K562 (cell line): ENCODE measurements around the gene TTYH2. TPM values are rescaled to one million over a fixed set of nuclear protein-coding genes. Genes with fewer than 3 reads are reported as not detected.
A peak's percentile ranks its signal among the peaks of the same experiment; 100 is the strongest.

ENCODE experiments used
- BHLHE40 ChIP-seq: IDR thresholded peaks from 2 replicates; pipeline ENCODE4 v1.6.1; 2011; ENCODE audit warnings: low read length, improper control_type of control experiment
- E2F4 ChIP-seq: sonication (generic); formaldehyde crosslinking; IDR thresholded peaks from 2 replicates; pipeline ENCODE4 v1.8.0; 2022; ENCODE audit warnings: mild to moderate bottlenecking, low read depth, missing genetic modification reagents
- EWSR1 ChIP-seq: fragments of 450-650 bp; IDR thresholded peaks from 2 replicates; pipeline ENCODE4 v1.6.1; 2018; ENCODE audit warnings: borderline replicate concordance, mild to moderate bottlenecking, low read depth, moderate library complexity; ENCODE audit not compliant: partially characterized antibody
- HDAC1 ChIP-seq, 2 experiments: fragments of 450-650 bp; IDR thresholded peaks; 2 replicates each; pipeline ENCODE4 v1.6.1; 2016 to 2017; ENCODE audit warnings: inconsistent platforms in 1 of 2, mild to moderate bottlenecking in 1 of 2, moderate library complexity in 1 of 2
- KDM1A ChIP-seq, 2 experiments: fragments of 450-650 bp; IDR thresholded peaks; 2 replicates each; pipeline ENCODE4 v1.6.1; 2016; ENCODE audit warnings: mild to moderate bottlenecking in 2 of 2
- MYBL2 ChIP-seq, 2 experiments: fragments of 450-650 bp in 1 of 2; sonication (generic) in 1 of 2; formaldehyde crosslinking in 1 of 2; IDR thresholded peaks; 2 replicates each; pipeline versions ENCODE4 v1.6.1 to v1.8.1; 2017 to 2022; ENCODE audit warnings: borderline replicate concordance in 1 of 2, inconsistent platforms in 1 of 2, low read depth in 1 of 2, mild to moderate bottlenecking in 1 of 2, missing genetic modification reagents in 1 of 2, moderate library complexity in 1 of 2
- NCOA4 ChIP-seq: fragments of 450-650 bp; IDR thresholded peaks from 2 replicates; pipeline ENCODE4 v1.6.1; 2018; ENCODE audit warnings: mild to moderate bottlenecking; ENCODE audit not compliant: partially characterized antibody
- NONO ChIP-seq, 2 experiments: fragments of 200-400 bp in 1 of 2; fragments of 450-650 bp in 1 of 2; formaldehyde crosslinking in 1 of 2; IDR thresholded peaks; 2 replicates each; pipeline ENCODE4 v1.6.1; 2017; ENCODE audit warnings: low read depth in 2 of 2, mild to moderate bottlenecking in 2 of 2, moderate library complexity in 2 of 2, low read length in 1 of 2
- NR2C1 ChIP-seq, 2 experiments: fragments of 450-650 bp; IDR thresholded peaks; 2 replicates each; pipeline ENCODE4 v1.6.1; 2017; ENCODE audit warnings: mild to moderate bottlenecking in 2 of 2, antibody characterized with exemption in 1 of 2, inconsistent platforms in 1 of 2, missing compliant biosample characterization in 1 of 2, missing genetic modification characterization in 1 of 2
- PHF21A ChIP-seq: fragments of 450-650 bp; IDR thresholded peaks from 2 replicates; pipeline ENCODE4 v1.6.1; 2017; ENCODE audit warnings: low read depth, borderline replicate concordance
- RAD51 ChIP-seq: fragments of 450-650 bp; IDR thresholded peaks from 2 replicates; pipeline ENCODE4 v1.7.1; 2016; ENCODE audit warnings: low read depth, mild to moderate bottlenecking, borderline replicate concordance
- SAFB ChIP-seq: fragments of 200-400 bp; formaldehyde crosslinking; IDR thresholded peaks from 2 replicates; pipeline ENCODE4 v1.6.1; 2017; ENCODE audit warnings: low read depth, low read length, borderline replicate concordance
- THRA ChIP-seq: fragments of 450-650 bp; IDR thresholded peaks from 2 replicates; pipeline ENCODE4 v1.6.1; 2017; ENCODE audit warnings: mild to moderate bottlenecking, moderate library complexity
- ZNF408 ChIP-seq: fragments of 250-450 bp; sonication (Bioruptor Pico); IDR thresholded peaks from 2 replicates; pipeline ENCODE4 v1.4.0; 2020; ENCODE audit warnings: low read depth, mild to moderate bottlenecking, moderate library complexity
- ZNF511 ChIP-seq: sonication (generic); formaldehyde crosslinking; IDR thresholded peaks from 2 replicates; pipeline ENCODE4 v1.8.0; 2022; ENCODE audit warnings: mild to moderate bottlenecking, missing genetic modification reagents
- polyA plus RNA-seq, 8 experiments: library from polyadenylated mRNA; depleted of rRNA in 4 of 8; stranded (reverse) in 5 of 8; unstranded in 3 of 8; fragments of >200 nt; fragmentation: Nextera tagmentation in 2 of 8; fragmentation: Illumina TruSeq in 1 of 8; extraction: Ambion mirVana in 2 of 8; extraction: Trizol in 1 of 8; gene quantifications; 2 replicates each; pipeline versions ENCODE4 v1.2.1 to v1.2.3, GENCODE V29; 2011 to 2014; ENCODE audit warnings: inconsistent platforms in 1 of 8, missing spikeins in 1 of 8
- total RNA-seq, 7 experiments: library from RNA; depleted of rRNA in 6 of 7; stranded (reverse); fragments of >200 nt in 6 of 7; fragmentation: Illumina TruSeq in 2 of 7; extraction: Trizol in 2 of 7; gene quantifications; 2 replicates each; pipeline versions ENCODE4 v1.2.1 to v1.2.3, GENCODE V29; 2011 to 2021; ENCODE audit warnings: low replicate concordance in 1 of 7
- TF ChIP-seq, protein P1 (sequence below): fragments of 450-650 bp; IDR thresholded peaks from 2 replicates; pipeline ENCODE4 v1.6.1; 2018; ENCODE audit not compliant: partially characterized antibody
- TF ChIP-seq, protein P2 (sequence below): fragments of 450-650 bp; IDR thresholded peaks from 2 replicates; pipeline ENCODE4 v1.6.1; 2016

TTYH2 gene
- total and polyA plus RNA-seq, 9 of the 15 experiments (the other 6 are each of a cell fraction or from before 2014, with no cell fraction given), result 0.03 to 2.0 (median 0.91) TPM

- TF ChIP-seq THRA, result no peak
- no peak for TF ChIP-seq E2F4 (CRISPR knock-in tag)
- peak in 1 of 2 experiments; percentile 98; a peak in 2 of 4 replicates for TF ChIP-seq NONO (IDR thresholded peaks at IDR 0.05; ENCODE audit: low read depth in 2 of 2, low read length in 1 of 2)
- no peak for TF ChIP-seq EWSR1
- no peak for TF ChIP-seq RAD51
- no peak for TF ChIP-seq ZNF408 (CRISPR knock-in tag)
- TF ChIP-seq SAFB, result peak; percentile 66
- TF ChIP-seq, protein P1, sequence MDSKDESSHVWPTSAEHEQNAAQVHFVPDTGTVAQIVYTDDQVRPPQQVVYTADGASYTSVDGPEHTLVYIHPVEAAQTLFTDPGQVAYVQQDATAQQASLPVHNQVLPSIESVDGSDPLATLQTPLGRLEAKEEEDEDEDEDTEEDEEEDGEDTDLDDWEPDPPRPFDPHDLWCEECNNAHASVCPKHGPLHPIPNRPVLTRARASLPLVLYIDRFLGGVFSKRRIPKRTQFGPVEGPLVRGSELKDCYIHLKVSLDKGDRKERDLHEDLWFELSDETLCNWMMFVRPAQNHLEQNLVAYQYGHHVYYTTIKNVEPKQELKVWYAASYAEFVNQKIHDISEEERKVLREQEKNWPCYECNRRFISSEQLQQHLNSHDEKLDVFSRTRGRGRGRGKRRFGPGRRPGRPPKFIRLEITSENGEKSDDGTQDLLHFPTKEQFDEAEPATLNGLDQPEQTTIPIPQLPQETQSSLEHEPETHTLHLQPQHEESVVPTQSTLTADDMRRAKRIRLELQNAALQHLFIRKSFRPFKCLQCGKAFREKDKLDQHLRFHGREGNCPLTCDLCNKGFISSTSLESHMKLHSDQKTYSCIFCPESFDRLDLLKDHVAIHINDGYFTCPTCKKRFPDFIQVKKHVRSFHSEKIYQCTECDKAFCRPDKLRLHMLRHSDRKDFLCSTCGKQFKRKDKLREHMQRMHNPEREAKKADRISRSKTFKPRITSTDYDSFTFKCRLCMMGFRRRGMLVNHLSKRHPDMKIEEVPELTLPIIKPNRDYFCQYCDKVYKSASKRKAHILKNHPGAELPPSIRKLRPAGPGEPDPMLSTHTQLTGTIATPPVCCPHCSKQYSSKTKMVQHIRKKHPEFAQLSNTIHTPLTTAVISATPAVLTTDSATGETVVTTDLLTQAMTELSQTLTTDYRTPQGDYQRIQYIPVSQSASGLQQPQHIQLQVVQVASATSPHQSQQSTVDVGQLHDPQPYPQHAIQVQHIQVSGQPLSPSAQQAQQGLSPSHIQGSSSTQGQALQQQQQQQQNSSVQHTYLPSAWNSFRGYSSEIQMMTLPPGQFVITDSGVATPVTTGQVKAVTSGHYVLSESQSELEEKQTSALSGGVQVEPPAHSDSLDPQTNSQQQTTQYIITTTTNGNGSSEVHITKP, result no peak
- TF ChIP-seq HDAC1 (IDR thresholded peaks at IDR 0.05), result 0 out of 4 replicates have a peak, but pooled peaks of 1 of the 2 experiments have one; percentile 34
- TF ChIP-seq NCOA4, result no peak
- no peak for TF ChIP-seq NR2C1 (IDR thresholded peaks at IDR 0.05)
- no peak for TF ChIP-seq NR2C1 (tag; IDR thresholded peaks at IDR 0.05)
- TF ChIP-seq, protein P2, sequence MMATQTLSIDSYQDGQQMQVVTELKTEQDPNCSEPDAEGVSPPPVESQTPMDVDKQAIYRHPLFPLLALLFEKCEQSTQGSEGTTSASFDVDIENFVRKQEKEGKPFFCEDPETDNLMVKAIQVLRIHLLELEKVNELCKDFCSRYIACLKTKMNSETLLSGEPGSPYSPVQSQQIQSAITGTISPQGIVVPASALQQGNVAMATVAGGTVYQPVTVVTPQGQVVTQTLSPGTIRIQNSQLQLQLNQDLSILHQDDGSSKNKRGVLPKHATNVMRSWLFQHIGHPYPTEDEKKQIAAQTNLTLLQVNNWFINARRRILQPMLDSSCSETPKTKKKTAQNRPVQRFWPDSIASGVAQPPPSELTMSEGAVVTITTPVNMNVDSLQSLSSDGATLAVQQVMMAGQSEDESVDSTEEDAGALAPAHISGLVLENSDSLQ, result no peak; the same call in 1 of the 2 replicates
- peak in 1 of 2 experiments; percentile 23; a peak in 2 of 4 replicates for TF ChIP-seq KDM1A (IDR thresholded peaks at IDR 0.05)
- TF ChIP-seq MYBL2 (IDR thresholded peaks at IDR 0.05; ENCODE audit: low read depth), result no peak
- no peak for TF ChIP-seq MYBL2 (CRISPR knock-in tag; IDR thresholded peaks at IDR 0.05; ENCODE audit: borderline replicate concordance)
- TF ChIP-seq ZNF511 (CRISPR knock-in tag), result 0 out of 2 replicates have a peak, but pooled peaks have one; percentile 35
- TF ChIP-seq BHLHE40, result 0 out of 2 replicates have a peak, but pooled peaks have one; percentile 32
- peak; percentile 48; the same call in 1 of the 2 replicates for TF ChIP-seq PHF21A
These were observed at the start of gene TTYH2 (continued) for GRCh38 chr17:74212913-74213791.
